K562 (cell line): ENCODE results near the gene LZTFL1. TPM values are rescaled to one million over a fixed set of nuclear protein-coding genes. Genes with fewer than 3 reads are reported as not detected.

Source experiments
- ATAC-seq: fragments of 200-7000 bp; cut with Tn5 transposase; 3 replicates; pipeline ENCODE4 v1.9.1; 2020; ENCODE audit warnings: moderate library complexity
- BruUV-seq: library from RNA; stranded (reverse); fragments of 400-500 nt; replicated peaks from 2 replicates; lab custom pipeline; 2021; lab: Mats Ljungman, UMichigan
- CTCF ChIA-PET: fragments of 300-600 bp; formaldehyde crosslinking; extraction: SDS; loops from one replicate; lab custom pipeline; 2021; ENCODE audit warnings: low intra/inter-chr PET ratio; lab: Yijun Ruan, JAX
- POLR2A ChIA-PET: fragments of 300-600, 350-650 bp; sonication (Branson Sonifier 250); formaldehyde crosslinking; extraction: SDS; loops from one replicate; lab custom pipeline; 2021; ENCODE audit warnings: antibody characterized with exemption, inconsistent platforms; lab: Yijun Ruan, JAX
- DNase-seq, 4 experiments: peaks; one replicate each; pipeline versions ENCODE4 v3.0.0 to v3.0.0-alpha.2; 2011 to 2018; ENCODE audit warnings: low spot score in 3 of 4, mixed read lengths in 3 of 4; ENCODE audit errors: extremely low read depth in 1 of 4
- FAIRE-seq: peaks from 2 replicates; lab custom pipeline; 2011; peaks lifted over from hg19 to GRCh38; lab: Jason Lieb, UNC
- H2AFZ ChIP-seq: 2 replicates; pipeline ENCODE4 v1.6.0; 2011; ENCODE audit warnings: low read depth, low read length, control low read depth, inconsistent platforms
- H3K27ac ChIP-seq: fragments of 200-600 bp; 3 replicates; pipeline ENCODE4 v1.8.0; 2011; ENCODE audit warnings: low read depth, mild to moderate bottlenecking, control low read depth, inconsistent platforms, low read length, moderate library complexity, mixed read lengths; ENCODE audit errors: extremely low read depth
- H3K27me3 ChIP-seq, 2 experiments: fragments of 300-600 bp in 1 of 2; 2 replicates in 1 of 2; 3 replicates in 1 of 2; pipeline versions ENCODE4 v1.6.0 to v1.8.0; 2011; ENCODE audit warnings: inconsistent platforms in 2 of 2, low read length in 2 of 2, mild to moderate bottlenecking in 1 of 2, mixed read lengths in 1 of 2, moderate library complexity in 1 of 2; ENCODE audit not compliant: control insufficient read depth in 2 of 2, insufficient read depth in 2 of 2
- H3K36me3 ChIP-seq: fragments of 300-600 bp; 3 replicates; pipeline ENCODE4 v1.8.0; 2011; ENCODE audit warnings: mild to moderate bottlenecking, low read length, inconsistent platforms; ENCODE audit not compliant: control insufficient read depth, insufficient read depth
- H3K4me1 ChIP-seq, 2 experiments: fragments of 200-600 bp in 1 of 2; replicated peaks in 1 of 2; 2 replicates in 1 of 2; 3 replicates in 1 of 2; pipeline versions ENCODE4 v1.5.1 to v1.8.0; 2011; ENCODE audit warnings: inconsistent platforms in 2 of 2, low read length in 2 of 2, mild to moderate bottlenecking in 1 of 2, mixed read lengths in 1 of 2, moderate library complexity in 1 of 2; ENCODE audit not compliant: control insufficient read depth in 2 of 2, insufficient read depth in 2 of 2
- H3K4me2 ChIP-seq: 2 replicates; pipeline ENCODE4 v1.6.1; 2011; ENCODE audit warnings: low read length, control low read depth, inconsistent platforms, mixed read lengths; ENCODE audit not compliant: insufficient read depth
- H3K4me3 ChIP-seq: fragments of 200-600 bp; sonication (generic), shearing (Covaris generic); 2 replicates; pipeline ENCODE4 v1.5.1; 2016; ENCODE audit warnings: control low read depth, inconsistent platforms
- H3K79me2 ChIP-seq: fragments of 200-600 bp; 3 replicates; pipeline ENCODE4 v1.8.0; 2011; ENCODE audit warnings: low read length, inconsistent platforms; ENCODE audit not compliant: control insufficient read depth, insufficient read depth
- H3K9ac ChIP-seq, 2 experiments: 2 replicates each; pipeline versions ENCODE4 v1.6.0 to v1.6.1; 2011; ENCODE audit warnings: low read depth in 2 of 2, low read length in 2 of 2, control low read depth in 1 of 2, inconsistent platforms in 1 of 2, mild to moderate bottlenecking in 1 of 2, mixed read lengths in 1 of 2; ENCODE audit not compliant: insufficient read depth in 1 of 2
- H3K9me1 ChIP-seq: one replicate; pipeline ENCODE4 v1.6.0; 2011; ENCODE audit warnings: inconsistent platforms, mild to moderate bottlenecking, low read length, moderate library complexity; ENCODE audit not compliant: control insufficient read depth, insufficient read depth
- H3K9me3 ChIP-seq: replicated peaks from 2 replicates; pipeline ENCODE4 v1.5.1; 2011; ENCODE audit warnings: low read depth, low read length, inconsistent platforms; ENCODE audit not compliant: control insufficient read depth, insufficient read depth
- H4K20me1 ChIP-seq: replicated peaks from 2 replicates; pipeline ENCODE4 v1.6.1; 2011; ENCODE audit warnings: low read length, inconsistent platforms, mixed read lengths; ENCODE audit not compliant: control insufficient read depth, insufficient read depth
- ASH1L ChIP-seq: fragments of 450-650 bp; IDR thresholded peaks from 2 replicates; pipeline ENCODE4 v1.6.1; 2018; ENCODE audit warnings: borderline replicate concordance, mild to moderate bottlenecking, low read depth; ENCODE audit not compliant: partially characterized antibody
- ESRRB ChIP-seq: fragments of 250-450 bp; sonication (Bioruptor Pico); IDR thresholded peaks from 2 replicates; pipeline ENCODE4 v1.5.0; 2020; ENCODE audit warnings: mild to moderate bottlenecking, moderate library complexity, borderline replicate concordance
- ETV6 ChIP-seq, 3 experiments: fragments of 150-350 bp in 1 of 3; sonication (generic) in 1 of 3; formaldehyde crosslinking in 1 of 3; IDR thresholded peaks; 2 replicates each; pipeline versions ENCODE4 v1.6.1 to v1.8.0; 2014 to 2022; ENCODE audit warnings: borderline replicate concordance in 2 of 3, low read depth in 2 of 3, antibody characterized with exemption in 1 of 3, low read length in 1 of 3, mild to moderate bottlenecking in 1 of 3, missing genetic modification reagents in 1 of 3
- FOS ChIP-seq: IDR thresholded peaks from 3 replicates; pipeline ENCODE4 v1.6.1; 2011; ENCODE audit not compliant: insufficient read length; ENCODE audit errors: extremely low read depth
- FOSL1 ChIP-seq: fragments of 200-800 bp; sonication (Bioruptor generic); conservative IDR thresholded peaks from 2 replicates; pipeline ENCODE4 v1.6.1; 2016; ENCODE audit warnings: missing genetic modification characterization, missing compliant biosample characterization
- KDM5B ChIP-seq: fragments of 200-600 bp; sonication (generic); IDR thresholded peaks from 2 replicates; pipeline ENCODE4 v1.6.1; 2012; ENCODE audit warnings: low read depth, mild to moderate bottlenecking, moderate library complexity, low read length, control low read depth, inconsistent platforms; ENCODE audit not compliant: insufficient replicate concordance
- KHSRP ChIP-seq: fragments of 450-650 bp; IDR thresholded peaks from 2 replicates; pipeline ENCODE4 v1.6.1; 2017
- PML ChIP-seq: IDR thresholded peaks from 2 replicates; pipeline ENCODE4 v1.6.1; 2012; ENCODE audit warnings: low read length, inconsistent platforms
- POLR3A ChIP-seq: IDR thresholded peaks from 2 replicates; pipeline ENCODE4 v1.6.1; 2011; ENCODE audit warnings: borderline replicate concordance, mild to moderate bottlenecking, moderate library complexity; ENCODE audit not compliant: insufficient read length, insufficient read depth; ENCODE audit errors: extremely low read depth
- SNIP1 ChIP-seq: fragments of 450-650 bp; IDR thresholded peaks from 2 replicates; pipeline ENCODE4 v1.7.1; 2017; ENCODE audit warnings: low read depth, mild to moderate bottlenecking
- SRSF3 ChIP-seq: fragments of 200-400 bp; formaldehyde crosslinking; IDR thresholded peaks from 2 replicates; pipeline ENCODE4 v1.6.1; 2016; ENCODE audit warnings: mild to moderate bottlenecking, low read length, moderate library complexity; ENCODE audit not compliant: insufficient read depth
- STAG1 ChIP-seq: sonication (generic); formaldehyde crosslinking; IDR thresholded peaks from 2 replicates; pipeline ENCODE4 v1.5.0; 2020; ENCODE audit warnings: missing genetic modification reagents, borderline replicate concordance
- XRCC5 ChIP-seq: fragments of 200-400 bp; formaldehyde crosslinking; IDR thresholded peaks from 2 replicates; pipeline ENCODE4 v1.6.1; 2017; ENCODE audit warnings: low read depth, mild to moderate bottlenecking, low read length
- WGBS: fragments of 100-300 bp; shearing (Covaris generic); methylation state at CpG from one replicate; pipeline ENCODE4 v1.1.6; 2016; ENCODE audit warnings: low coverage, mixed read lengths; ENCODE audit not compliant: insufficient coverage; ENCODE audit errors: missing lambda C conversion rate; 5-methylcytosine and 5-hydroxymethylcytosine counted together
- in situ Hi-C: fragments of 300-500 bp; cut with MboI; formaldehyde crosslinking; loops from 4 replicates; pipeline ENCODE4 v1.15.0; 2018; ENCODE audit warnings: inconsistent platforms, mixed read lengths
- intact Hi-C: fragments of 100-400 bp; cut with micrococcal nuclease; formaldehyde crosslinking; loops from 2 replicates; pipeline ENCODE4 v1.14.2; 2022
- polyA plus RNA-seq, 8 experiments: library from polyadenylated mRNA; depleted of rRNA in 4 of 8; stranded (reverse) in 5 of 8; unstranded in 3 of 8; fragments of >200 nt; fragmentation: Nextera tagmentation in 2 of 8; fragmentation: Illumina TruSeq in 1 of 8; extraction: Ambion mirVana in 2 of 8; extraction: Trizol in 1 of 8; gene quantifications; 2 replicates each; pipeline versions ENCODE4 v1.2.1 to v1.2.3, GENCODE V29; 2011 to 2014; ENCODE audit warnings: inconsistent platforms in 1 of 8, missing spikeins in 1 of 8
- total RNA-seq, 7 experiments: library from RNA; depleted of rRNA in 6 of 7; stranded (reverse); fragments of >200 nt in 6 of 7; fragmentation: Illumina TruSeq in 2 of 7; extraction: Trizol in 2 of 7; gene quantifications; 2 replicates each; pipeline versions ENCODE4 v1.2.1 to v1.2.3, GENCODE V29; 2011 to 2021; ENCODE audit warnings: low replicate concordance in 1 of 7
- TF ChIP-seq, protein P1 (sequence below): fragments of 250-450 bp; sonication (Bioruptor Pico); IDR thresholded peaks from 2 replicates; pipeline ENCODE4 v1.9.0; 2021; ENCODE audit warnings: mild to moderate bottlenecking, inconsistent platforms

LZTFL1 gene
- total and polyA plus RNA-seq, 9 of the 15 experiments (the other 6 are each of a cell fraction or from before 2014, with no cell fraction given), result 10.7 to 33.7 (median 15.3) TPM

DNA sequence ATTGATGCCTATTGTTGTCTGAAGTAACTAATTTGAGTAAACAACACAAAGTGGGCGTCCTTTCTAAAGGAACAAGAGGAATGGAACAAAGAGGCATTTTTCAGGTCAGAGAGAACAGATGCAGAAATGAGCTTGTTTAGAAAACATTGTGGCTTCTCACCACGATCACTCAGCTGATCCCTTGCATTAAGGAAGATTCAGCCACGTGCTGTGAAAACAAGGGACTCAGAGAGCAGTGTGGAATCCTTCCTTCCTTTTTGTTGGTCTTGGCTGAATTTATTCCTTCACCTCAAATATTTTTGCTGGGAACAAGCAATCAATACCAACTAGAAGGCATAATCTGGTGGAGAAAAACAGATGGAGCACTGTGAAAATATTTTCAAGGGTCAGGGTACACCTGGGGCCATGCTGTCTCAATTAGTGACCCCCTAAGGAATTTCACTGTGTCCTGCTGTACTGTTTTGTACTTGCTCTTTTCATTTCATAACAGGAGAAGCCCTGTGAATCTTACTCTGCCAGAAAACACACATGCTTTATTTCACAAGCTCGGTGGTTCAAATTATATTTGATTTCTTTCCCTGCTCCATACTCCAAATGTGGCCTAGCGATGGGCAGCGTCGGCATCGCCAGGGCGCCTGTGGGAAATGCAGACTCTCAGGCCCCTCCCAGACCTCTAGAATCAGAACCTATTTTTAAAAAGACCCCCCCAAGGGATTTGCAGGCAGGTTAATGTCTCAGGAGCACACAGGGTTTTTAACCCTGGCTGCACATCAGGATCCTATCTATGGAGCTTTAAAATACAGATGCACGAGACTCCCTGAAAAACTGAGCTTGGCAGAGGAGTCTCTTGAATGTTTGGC is 34.0 kb downstream of the LZTFL1 start (continued):
- TF ChIP-seq ETV6 (IDR thresholded peaks at IDR 0.05; ENCODE audit: borderline replicate concordance in 1 of 2, low read depth in 2 of 2, low read length in 1 of 2) (no peak), ETV6 (CRISPR knock-in tag; IDR thresholded peaks at IDR 0.05; ENCODE audit: borderline replicate concordance) (no peak), ASH1L (no peak), SRSF3 (no peak), FOSL1 (no peak), FOS (no peak), SNIP1 (no peak)

DNA sequence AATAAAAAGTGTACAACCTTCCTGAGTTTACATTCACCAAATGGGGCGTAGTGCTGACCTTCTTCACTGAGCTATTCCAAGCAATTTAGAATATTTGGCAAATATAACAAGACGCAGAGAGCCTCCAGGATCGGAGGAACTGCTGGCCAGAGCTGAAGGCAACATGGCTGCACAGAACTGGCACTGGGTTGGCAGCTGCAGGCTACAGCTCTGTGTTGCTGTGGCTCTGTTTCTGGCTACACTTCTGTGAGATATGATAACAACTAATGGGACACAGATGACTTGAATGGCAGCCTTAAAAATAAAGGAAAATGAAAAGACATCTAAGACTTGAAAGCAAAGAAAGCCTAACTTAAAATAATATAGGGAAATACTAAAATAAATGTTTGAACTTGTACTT is 34.8 kb downstream of the LZTFL1 start:
- ATAC-seq, result no peak
- TF ChIP-seq POLR3A (no peak), KDM5B (no peak), KHSRP (no peak), STAG1 (no peak), PML (no peak), XRCC5 (no peak), ESRRB (CRISPR knock-in tag) (no peak)
- TF ChIP-seq, protein P1, sequence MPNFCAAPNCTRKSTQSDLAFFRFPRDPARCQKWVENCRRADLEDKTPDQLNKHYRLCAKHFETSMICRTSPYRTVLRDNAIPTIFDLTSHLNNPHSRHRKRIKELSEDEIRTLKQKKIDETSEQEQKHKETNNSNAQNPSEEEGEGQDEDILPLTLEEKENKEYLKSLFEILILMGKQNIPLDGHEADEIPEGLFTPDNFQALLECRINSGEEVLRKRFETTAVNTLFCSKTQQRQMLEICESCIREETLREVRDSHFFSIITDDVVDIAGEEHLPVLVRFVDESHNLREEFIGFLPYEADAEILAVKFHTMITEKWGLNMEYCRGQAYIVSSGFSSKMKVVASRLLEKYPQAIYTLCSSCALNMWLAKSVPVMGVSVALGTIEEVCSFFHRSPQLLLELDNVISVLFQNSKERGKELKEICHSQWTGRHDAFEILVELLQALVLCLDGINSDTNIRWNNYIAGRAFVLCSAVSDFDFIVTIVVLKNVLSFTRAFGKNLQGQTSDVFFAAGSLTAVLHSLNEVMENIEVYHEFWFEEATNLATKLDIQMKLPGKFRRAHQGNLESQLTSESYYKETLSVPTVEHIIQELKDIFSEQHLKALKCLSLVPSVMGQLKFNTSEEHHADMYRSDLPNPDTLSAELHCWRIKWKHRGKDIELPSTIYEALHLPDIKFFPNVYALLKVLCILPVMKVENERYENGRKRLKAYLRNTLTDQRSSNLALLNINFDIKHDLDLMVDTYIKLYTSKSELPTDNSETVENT, result no peak

More for the DNA sequence above, 34.8 kb downstream of the LZTFL1 start:
- Histone ChIP-seq H3K36me3 (no peaks in the 10 kb centered on the region), H2AFZ (no peak overlapping the region), H3K27ac (no peak overlapping the region), H3K4me2 (no peak overlapping the region), H3K79me2 (no peaks in the 10 kb centered on the region), H4K20me1 (no peaks in the 10 kb centered on the region), H3K9me3 (no peaks in the 10 kb centered on the region), H3K9ac (no peak overlapping the region), H3K9me1 (no peaks in the 10 kb centered on the region), H3K4me3 (no peak overlapping the region), H3K27me3 (peaks cover 13 to 24% of the 10 kb centered on the region in 2 experiments; a peak in 4 of 5 replicates), H3K4me1 (no peaks in the 10 kb centered on the region)
- intact Hi-C loops, result no loop called here
- DNase-seq (no peak), FAIRE-seq (no peak)
- 6% methylated on average over 3 of the region's 3 CpGs for WGBS
- BruUV-seq, result no TSS peak
- ChIA-PET CTCF (no interaction called here), POLR2A (interaction anchor here (0.6 to 2.0 kb wide), 3 partner anchors 10 to 206 kb away, joined by 3 to 6 read pairs (median 3); no protein-coding TSS in a partner anchor)
- in situ Hi-C loops, result no loop called here
